ENCODE data around the gene IL34. TPM values are rescaled to one million over a fixed set of nuclear protein-coding genes. Genes with fewer than 3 reads are reported as not detected.
A peak's percentile ranks its signal among the peaks of the same experiment; 100 is the strongest.

The IL34 gene
- total RNA-seq, 1 experiment from 2014 or later = 4.4 TPM

DNA sequence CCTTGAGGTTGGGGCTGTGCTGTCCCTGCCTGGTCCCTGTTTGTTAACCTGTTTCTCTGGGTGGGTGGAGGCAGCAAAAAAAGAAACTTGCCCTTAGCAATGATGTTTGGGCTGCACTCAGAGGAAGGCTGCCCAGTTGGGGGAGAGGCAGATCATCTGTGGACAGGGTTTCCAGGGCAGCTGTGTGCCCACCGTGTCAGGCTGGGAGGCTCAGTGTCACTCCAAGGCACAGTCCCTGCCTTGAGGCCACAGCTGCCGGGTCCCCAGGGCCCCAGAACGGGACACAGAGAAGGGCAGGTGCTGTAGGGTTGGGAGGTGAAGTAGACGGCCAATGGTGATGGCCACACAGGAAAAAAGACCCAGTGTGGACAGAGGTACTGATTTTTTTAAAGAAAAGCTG lies 3.9 kb downstream of the IL34 start:
- Histone ChIP-seq H4K8ac (replicated peaks; ENCODE audit: insufficient read length, low read depth, low read length) (no peak overlapping the region), H3K4me2 (ENCODE audit: insufficient read depth, insufficient read length, low read length) (no peak overlapping the region), H3T11ph (ENCODE audit: low read length) (no peak overlapping the region), H3K9me3 (ENCODE audit: control insufficient read depth, low read depth, low read length) (no peaks in the 10 kb centered on the region), H2AFZ (ENCODE audit: low read length) (no peak overlapping the region), H3K14ac (ENCODE audit: insufficient read depth, low read length) (no peak overlapping the region), H2BK5ac (ENCODE audit: insufficient read length, low read length) (no peak overlapping the region), H4K20me1 (ENCODE audit: control insufficient read depth, insufficient read depth, insufficient read length) (no peaks in the 10 kb centered on the region), H3K79me2 (ENCODE audit: insufficient read depth, low read length) (no peaks in the 10 kb centered on the region), H3K23me2 (ENCODE audit: insufficient read length, low read depth, low read length, poor library complexity, severe bottlenecking) (no peaks in the 10 kb centered on the region), H3K79me1 (ENCODE audit: insufficient read depth, low read depth, low read length, poor library complexity, severe bottlenecking) (no peaks in the 10 kb centered on the region), H3K9ac (ENCODE audit: extremely low read depth, insufficient read length, low read length) (no peak overlapping the region), H3K27ac (ENCODE audit: insufficient read length, low read depth, low read length) (no peak overlapping the region), H2BK120ac (ENCODE audit: low read depth, low read length, poor library complexity, severe bottlenecking) (no peak overlapping the region), H3K23ac (ENCODE audit: insufficient read length, low read depth, low read length) (no peak overlapping the region), H3K4ac (ENCODE audit: low read depth, low read length) (no peak overlapping the region), H2AK5ac (ENCODE audit: insufficient read length, low read length) (no peak overlapping the region), H2BK20ac (ENCODE audit: low read depth, low read length, poor library complexity, severe bottlenecking) (no peak overlapping the region), H2BK12ac (ENCODE audit: insufficient read length, low read depth, low read length) (no peak overlapping the region), H3K56ac (ENCODE audit: insufficient read length, low read depth, low read length) (no peak overlapping the region), H2BK15ac (ENCODE audit: low read depth, low read length) (no peak overlapping the region), H4K5ac (ENCODE audit: insufficient read length, low read depth, low read length) (no peak overlapping the region), H3K18ac (ENCODE audit: insufficient read length, low read depth, low read length) (no peak overlapping the region), H3K4me1 (ENCODE audit: insufficient read depth, low read length) (no peaks in the 10 kb centered on the region), H3K27me3 (ENCODE audit: insufficient read depth, low read length) (no peaks in the 10 kb centered on the region), H4K91ac (ENCODE audit: insufficient read length, low read depth, low read length) (no peak overlapping the region)
- no peak for DNase-seq
- Mint-ChIP-seq H3K36me3 (ENCODE audit: insufficient read depth in 1 of 3, low read depth in 3 of 3) (peaks cover 0 to 11% (median 6%) of the 10 kb centered on the region in 3 experiments; a peak in 6 of 7 replicates), H3K9me3 (peaks cover 4 to 6% of the 10 kb centered on the region in 2 experiments; a peak in 2 of 5 replicates), H3K4me1 (peaks cover 11 to 17% of the 10 kb centered on the region in 2 experiments), H3K4me3 (no peak overlapping the region), H3K27me3 (ENCODE audit: low read depth) (no peaks in the 10 kb centered on the region; the same call in 1 of the 2 replicates), H3K27ac (peak overlapping the region in 2 of 3 experiments; percentile 8 to 35; a peak in 3 of 7 replicates)
- TF ChIP-seq, protein P1, sequence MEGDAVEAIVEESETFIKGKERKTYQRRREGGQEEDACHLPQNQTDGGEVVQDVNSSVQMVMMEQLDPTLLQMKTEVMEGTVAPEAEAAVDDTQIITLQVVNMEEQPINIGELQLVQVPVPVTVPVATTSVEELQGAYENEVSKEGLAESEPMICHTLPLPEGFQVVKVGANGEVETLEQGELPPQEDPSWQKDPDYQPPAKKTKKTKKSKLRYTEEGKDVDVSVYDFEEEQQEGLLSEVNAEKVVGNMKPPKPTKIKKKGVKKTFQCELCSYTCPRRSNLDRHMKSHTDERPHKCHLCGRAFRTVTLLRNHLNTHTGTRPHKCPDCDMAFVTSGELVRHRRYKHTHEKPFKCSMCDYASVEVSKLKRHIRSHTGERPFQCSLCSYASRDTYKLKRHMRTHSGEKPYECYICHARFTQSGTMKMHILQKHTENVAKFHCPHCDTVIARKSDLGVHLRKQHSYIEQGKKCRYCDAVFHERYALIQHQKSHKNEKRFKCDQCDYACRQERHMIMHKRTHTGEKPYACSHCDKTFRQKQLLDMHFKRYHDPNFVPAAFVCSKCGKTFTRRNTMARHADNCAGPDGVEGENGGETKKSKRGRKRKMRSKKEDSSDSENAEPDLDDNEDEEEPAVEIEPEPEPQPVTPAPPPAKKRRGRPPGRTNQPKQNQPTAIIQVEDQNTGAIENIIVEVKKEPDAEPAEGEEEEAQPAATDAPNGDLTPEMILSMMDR (conservative IDR thresholded peaks at IDR 0.05) = no peak
- WGBS (ENCODE audit: extremely low coverage, insufficient read length, low lambda C conversion rate) = no CpG with 5 or more reads among the region's 4 CpGs

All from H9 (cell line).